HEK293T (cell line): ENCODE results near the gene PCNX1.

Experiments
- CTCF ChIA-PET: fragments of 350-600 bp; formaldehyde crosslinking; extraction: SDS; loops from one replicate; lab custom pipeline; 2021; ENCODE audit warnings: antibody characterized with exemption, inconsistent platforms; lab: Yijun Ruan, JAX
- POLR2A ChIA-PET: fragments of 350-600 bp; formaldehyde crosslinking; extraction: SDS; loops from one replicate; lab custom pipeline; 2020; ENCODE audit warnings: antibody characterized with exemption, inconsistent platforms; lab: Yijun Ruan, JAX
- DNase-seq: peaks from one replicate; pipeline ENCODE4 v3.0.0; 2012; ENCODE audit warnings: mixed read lengths; ENCODE audit errors: extremely low spot score
- ARNT ChIP-seq: fragments of 450-650 bp; IDR thresholded peaks from 2 replicates; pipeline ENCODE4 v1.6.1; 2017; ENCODE audit warnings: mild to moderate bottlenecking
- BHLHE40 ChIP-seq: fragments of 450-650 bp; IDR thresholded peaks from 2 replicates; pipeline ENCODE4 v1.6.1; 2016; ENCODE audit warnings: mild to moderate bottlenecking, moderate library complexity, borderline replicate concordance
- CTBP1 ChIP-seq: fragments of 450-650 bp; IDR thresholded peaks from 2 replicates; pipeline ENCODE4 v1.6.1; 2016; ENCODE audit warnings: borderline replicate concordance
- ELF4 ChIP-seq: fragments of 450-650 bp; IDR thresholded peaks from 2 replicates; pipeline ENCODE4 v1.6.1; 2017; ENCODE audit warnings: antibody characterized with exemption
- FOXA1 ChIP-seq: fragments of 450-650 bp; IDR thresholded peaks from 2 replicates; pipeline ENCODE4 v1.6.1; 2016; ENCODE audit warnings: mild to moderate bottlenecking
- FOXK2 ChIP-seq: fragments of 450-650 bp; IDR thresholded peaks from 2 replicates; pipeline ENCODE4 v1.6.1; 2016; ENCODE audit warnings: mild to moderate bottlenecking
- FOXM1 ChIP-seq: fragments of 450-650 bp; IDR thresholded peaks from 2 replicates; pipeline ENCODE4 v1.6.1; 2017; ENCODE audit warnings: mild to moderate bottlenecking, borderline replicate concordance
- HDGF ChIP-seq: fragments of 450-650 bp; IDR thresholded peaks from 2 replicates; pipeline ENCODE4 v1.6.1; 2017; ENCODE audit warnings: antibody characterized with exemption, borderline replicate concordance
- L3MBTL2 ChIP-seq: fragments of 450-650 bp; conservative IDR thresholded peaks from 2 replicates; pipeline ENCODE4 v1.6.1; 2016; ENCODE audit warnings: mild to moderate bottlenecking
- LEF1 ChIP-seq: fragments of 450-650 bp; IDR thresholded peaks from 2 replicates; pipeline ENCODE4 v1.6.1; 2017; ENCODE audit warnings: mild to moderate bottlenecking, borderline replicate concordance
- NFRKB ChIP-seq: fragments of 450-650 bp; IDR thresholded peaks from 2 replicates; pipeline ENCODE4 v1.6.1; 2016; ENCODE audit warnings: mild to moderate bottlenecking, moderate library complexity
- PKNOX1 ChIP-seq: fragments of 450-650 bp; IDR thresholded peaks from 2 replicates; pipeline ENCODE4 v1.6.1; 2016
- SP1 ChIP-seq: fragments of 450-650 bp; IDR thresholded peaks from 2 replicates; pipeline ENCODE4 v1.6.1; 2017
- SUZ12 ChIP-seq: fragments of 450-650 bp; IDR thresholded peaks from 2 replicates; pipeline ENCODE4 v1.6.1; 2016; ENCODE audit warnings: mild to moderate bottlenecking
- TARDBP ChIP-seq: fragments of 450-650 bp; IDR thresholded peaks from 2 replicates; pipeline ENCODE4 v1.6.1; 2016
- ZNF384 ChIP-seq: fragments of 450-650 bp; IDR thresholded peaks from 2 replicates; pipeline ENCODE4 v1.6.1; 2016

The PCNX1 gene

DNA sequence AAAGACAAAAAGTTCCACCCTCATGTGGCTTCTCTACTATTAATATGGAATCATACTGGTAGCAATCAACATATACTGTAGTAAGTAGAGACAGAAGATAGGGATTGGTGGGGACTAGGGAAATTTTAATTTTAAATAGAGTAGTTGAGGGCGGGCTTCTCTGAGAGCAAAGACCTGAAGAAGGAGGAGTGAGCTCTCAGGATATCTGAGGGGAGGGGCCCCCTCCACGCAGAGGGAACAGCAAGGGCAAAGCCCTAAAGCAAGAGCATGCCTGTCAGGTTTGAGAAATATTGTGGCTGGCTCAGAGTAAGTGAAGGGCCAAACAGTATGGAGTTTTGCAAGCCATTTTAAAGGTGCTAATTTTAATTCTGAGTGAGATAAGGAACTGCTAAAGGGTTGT, 64.3 kb downstream of the PCNX1 start:
- no peak for TF ChIP-seq SUZ12
- no peak for TF ChIP-seq FOXK2
- no peak for TF ChIP-seq SP1
- no peak for TF ChIP-seq CTBP1
- TF ChIP-seq HDGF: no peak
- no peak for TF ChIP-seq FOXA1
- no peak for TF ChIP-seq ARNT
- TF ChIP-seq LEF1: no peak
- TF ChIP-seq TARDBP: no peak
- no peak for TF ChIP-seq L3MBTL2
- no peak for TF ChIP-seq ZNF384
- TF ChIP-seq BHLHE40: no peak
- no peak for TF ChIP-seq PKNOX1
- TF ChIP-seq FOXM1: no peak
- no peak for TF ChIP-seq ELF4
- no peak for TF ChIP-seq NFRKB
- CTCF ChIA-PET: interaction anchor here (0.9 to 2.2 kb wide), 2 partner anchors 64 to 67 kb away, joined by 3 to 8 read pairs; partner anchors contain the start of gene PCNX1
- POLR2A ChIA-PET: no interaction called here
- DNase-seq: no peak

- TF ChIP-seq L3MBTL2 (no peak), ELF4 (no peak), CTBP1 (no peak), NFRKB (no peak), ARNT (no peak), ZNF384 (no peak), HDGF (no peak)
- ChIA-PET POLR2A (no interaction called here), CTCF (interaction anchor here (0.6 to 2.2 kb wide), 7 partner anchors 11 to 154 kb away, joined by 3 to 8 read pairs (median 4); partner anchors contain the start of gene PCNX1)
- peak; percentile 63 for DNase-seq
Observed at GRCh38 chr14:70972107-70972976, 65.1 kb downstream of the PCNX1 start.

DNA sequence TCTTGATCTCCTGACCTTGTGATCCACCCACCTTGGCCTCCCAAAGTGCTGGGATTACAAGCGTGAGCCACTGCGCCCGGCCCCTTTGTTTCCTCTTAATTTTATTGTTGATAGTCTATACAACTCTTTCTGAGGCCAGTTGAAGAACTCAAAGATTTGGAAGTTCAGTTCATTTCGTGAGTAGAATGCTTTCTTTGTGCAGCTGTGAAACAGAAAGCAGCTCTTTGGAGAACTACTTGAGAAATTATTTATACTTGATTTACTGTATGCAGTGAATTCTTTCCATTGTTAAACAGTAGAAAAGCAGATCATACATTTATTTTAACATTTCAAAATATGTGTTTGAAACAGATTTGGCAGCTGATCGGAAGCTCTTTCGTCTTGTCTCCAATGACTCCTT, 69.3 kb downstream of the PCNX1 start:
- TF ChIP-seq BHLHE40 (no peak), ARNT (no peak), HDGF (no peak), FOXK2 (no peak), SP1 (no peak), L3MBTL2 (no peak), LEF1 (no peak), TARDBP (no peak), ZNF384 (no peak), ELF4 (no peak), FOXM1 (no peak), PKNOX1 (no peak), SUZ12 (no peak), FOXA1 (no peak), CTBP1 (no peak), NFRKB (no peak)
- CTCF ChIA-PET: no interaction called here
- DNase-seq: no peak
- POLR2A ChIA-PET: no interaction called here

DNA sequence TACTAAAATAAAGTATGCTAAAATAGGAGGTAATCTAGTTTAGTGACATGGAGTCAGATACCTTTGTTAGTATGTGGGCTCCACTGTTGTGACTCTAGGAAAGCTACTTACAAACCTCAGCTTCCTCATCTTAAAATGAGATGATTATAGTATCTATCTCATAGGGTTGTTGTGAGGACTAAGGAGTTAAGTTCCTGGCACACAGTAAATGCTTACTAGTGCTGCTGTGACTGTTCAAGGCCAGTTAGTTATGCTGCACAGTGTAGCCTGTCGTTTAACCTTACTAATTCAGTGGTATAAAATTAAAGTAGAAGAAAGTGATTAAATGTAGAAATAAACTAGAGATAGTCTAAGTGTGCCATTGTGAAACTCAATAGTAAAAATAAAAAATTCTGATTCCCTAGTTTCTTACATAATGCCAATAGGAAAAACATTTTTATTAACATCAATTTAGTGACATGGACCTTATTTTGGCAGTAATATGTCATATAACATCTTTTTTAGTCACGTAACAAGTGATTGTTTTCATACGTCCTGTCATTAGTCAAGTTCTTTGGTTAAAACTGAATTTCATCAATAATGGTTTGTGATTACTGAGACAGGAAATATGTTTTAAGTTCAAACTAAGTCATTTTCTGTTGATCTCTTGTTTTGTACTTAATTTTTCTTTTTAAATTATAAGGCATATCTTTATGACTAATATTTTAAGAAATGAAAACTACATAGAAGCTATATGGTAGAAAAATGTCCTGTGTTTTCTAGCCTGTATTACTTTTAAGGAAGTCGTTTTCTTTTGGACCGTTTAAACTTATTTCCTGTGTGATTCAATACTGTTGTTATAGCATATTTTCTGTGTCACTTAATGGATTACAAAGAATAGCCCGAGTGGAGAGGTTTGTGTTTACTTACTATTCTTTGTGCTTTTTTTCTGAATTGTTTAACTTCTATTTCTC, 74.0 kb downstream of the PCNX1 start:
- no peak for DNase-seq
- POLR2A ChIA-PET: no interaction called here

GRCh38 chr14:70982200-70982599, 74.9 kb downstream of the PCNX1 start:
- DNase-seq: no peak
- TF ChIP-seq PKNOX1 (no peak), L3MBTL2 (no peak), FOXM1 (no peak), HDGF (no peak), TARDBP (no peak), FOXK2 (no peak), BHLHE40 (no peak), CTBP1 (no peak), ARNT (no peak)
- CTCF ChIA-PET: interaction anchor here (1.6 kb wide), 1 partner anchor 10 kb away, joined by 4 read pairs; no protein-coding TSS in a partner anchor
- POLR2A ChIA-PET: no interaction called here

More for the DNA sequence above, 74.0 kb downstream of the PCNX1 start:
- TF ChIP-seq ZNF384 (no peak), LEF1 (no peak), FOXK2 (no peak)
- CTCF ChIA-PET: interaction anchor here (0.6 kb wide), 1 partner anchor 152 kb away, joined by 3 read pairs; no protein-coding TSS in a partner anchor

- ChIA-PET CTCF (no interaction called here), POLR2A (no interaction called here)
Observed at GRCh38 chr14:70987041-70987440, 79.8 kb downstream of the PCNX1 start.

More at GRCh38 chr14:70987041-70987440, 79.8 kb downstream of the PCNX1 start:
- no peak for TF ChIP-seq ARNT
- TF ChIP-seq TARDBP: no peak
- TF ChIP-seq FOXK2: no peak
- TF ChIP-seq PKNOX1: no peak
- TF ChIP-seq SP1: no peak
- no peak for TF ChIP-seq LEF1
- no peak for TF ChIP-seq L3MBTL2
- no peak for TF ChIP-seq CTBP1
- TF ChIP-seq BHLHE40: no peak
- TF ChIP-seq NFRKB: no peak
- no peak for TF ChIP-seq FOXA1
- no peak for TF ChIP-seq SUZ12
- TF ChIP-seq ELF4: no peak
- no peak for TF ChIP-seq HDGF
- no peak for TF ChIP-seq FOXM1
- no peak for TF ChIP-seq ZNF384
- no peak for DNase-seq
